Endothelial cell of umbilical vein (primary cell): Measurements from ENCODE around the gene TECTA. TPM values are rescaled to one million over a fixed set of nuclear protein-coding genes. Genes with fewer than 3 reads are reported as not detected.

Experiments
- BruUV-seq: library from RNA; stranded (reverse); fragments of 400-500 nt; replicated peaks from 2 replicates; lab custom pipeline; 2021; lab: Mats Ljungman, UMichigan
- CTCF ChIA-PET: fragments of 300-600, 350-600 bp; sonication (Branson Sonifier 250); formaldehyde crosslinking; loops from one replicate; lab custom pipeline; 2021; ENCODE audit warnings: antibody characterized with exemption, inconsistent platforms; lab: Charles Lee
- POLR2A ChIA-PET: fragments of 300-600, 350-600 bp; sonication (Branson Sonifier 250); formaldehyde crosslinking; loops from one replicate; lab custom pipeline; 2021; ENCODE audit warnings: antibody characterized with exemption, inconsistent platforms; lab: Charles Lee
- DNase-seq: peaks from one replicate; pipeline ENCODE4 v3.0.0-alpha.2; 2011; ENCODE audit warnings: low read depth, low spot score
- FAIRE-seq: peaks from 2 replicates; lab custom pipeline; 2011; peaks lifted over from hg19 to GRCh38; lab: Jason Lieb, UNC
- H2AFZ ChIP-seq: 2 replicates; pipeline ENCODE4 v1.6.0; 2012; ENCODE audit warnings: low read depth, low read length, control low read depth, inconsistent platforms
- H3K27ac ChIP-seq: 2 replicates; pipeline ENCODE4 v1.5.1; 2011; ENCODE audit warnings: low read depth, mild to moderate bottlenecking, control low read depth, low read length, moderate library complexity; ENCODE audit not compliant: insufficient read depth
- H3K27me3 ChIP-seq, 2 experiments: 2 replicates each; pipeline versions ENCODE4 v1.6.0 to v1.6.1; 2011; ENCODE audit warnings: low read length in 2 of 2, mixed read lengths in 1 of 2; ENCODE audit not compliant: control insufficient read depth in 2 of 2, insufficient read depth in 2 of 2
- H3K36me3 ChIP-seq, 2 experiments: 2 replicates in 1 of 2; 3 replicates in 1 of 2; pipeline ENCODE4 v1.5.1; 2011; ENCODE audit warnings: low read length in 2 of 2, mild to moderate bottlenecking in 1 of 2, moderate library complexity in 1 of 2; ENCODE audit not compliant: control insufficient read depth in 2 of 2, insufficient read depth in 2 of 2; ENCODE audit errors: extremely low read depth in 1 of 2
- H3K4me1 ChIP-seq: 3 replicates; pipeline ENCODE4 v1.5.1; 2011; ENCODE audit warnings: mild to moderate bottlenecking, low read length; ENCODE audit not compliant: control insufficient read depth, insufficient read depth; ENCODE audit errors: extremely low read depth
- H3K4me2 ChIP-seq: 2 replicates; pipeline ENCODE4 v1.6.1; 2011; ENCODE audit warnings: low read length, control low read depth, mixed read lengths; ENCODE audit not compliant: insufficient read depth
- H3K4me3 ChIP-seq, 3 experiments: fragments of 200-600 bp in 1 of 3; sonication (generic), shearing (Covaris generic) in 1 of 3; replicated peaks in 1 of 3; 2 replicates each; pipeline ENCODE4 v1.5.1; 2011 to 2016; ENCODE audit warnings: control low read depth in 3 of 3, low read length in 3 of 3, mild to moderate bottlenecking in 2 of 3, inconsistent platforms in 1 of 3, low read depth in 1 of 3, moderate library complexity in 1 of 3; ENCODE audit not compliant: insufficient read depth in 1 of 3
- H3K79me2 ChIP-seq: 2 replicates; pipeline ENCODE4 v1.6.0; 2012; ENCODE audit warnings: low read length, inconsistent platforms; ENCODE audit not compliant: control insufficient read depth, insufficient read depth
- H3K9ac ChIP-seq: replicated peaks from 2 replicates; pipeline ENCODE3; 2011; ENCODE audit warnings: low read length, control low read depth; ENCODE audit not compliant: insufficient read depth; ENCODE audit errors: extremely low read depth
- H3K9me1 ChIP-seq: replicated peaks from 3 replicates; pipeline ENCODE4 v1.6.0; 2011; ENCODE audit warnings: mild to moderate bottlenecking, low read length; ENCODE audit not compliant: control insufficient read depth, insufficient read depth; ENCODE audit errors: extremely low read depth
- H3K9me3 ChIP-seq: replicated peaks from 2 replicates; pipeline ENCODE4 v1.5.1; 2012; ENCODE audit warnings: low read length, inconsistent platforms; ENCODE audit not compliant: control insufficient read depth, insufficient read depth
- H4K20me1 ChIP-seq: replicated peaks from 2 replicates; pipeline ENCODE3; 2011; ENCODE audit warnings: mild to moderate bottlenecking, low read length; ENCODE audit not compliant: control insufficient read depth, insufficient read depth; ENCODE audit errors: extremely low read depth
- EZH2 ChIP-seq: IDR thresholded peaks from 2 replicates; pipeline ENCODE4 v1.6.1; 2012; ENCODE audit warnings: borderline replicate concordance, low read depth, mild to moderate bottlenecking, moderate library complexity, low read length, inconsistent platforms; ENCODE audit not compliant: severe bottlenecking
- GATA2 ChIP-seq: IDR thresholded peaks from 2 replicates; pipeline ENCODE4 v1.7.0; 2011; ENCODE audit warnings: low read depth, mild to moderate bottlenecking, moderate library complexity, mixed read lengths, low read length; ENCODE audit not compliant: insufficient read length, insufficient read depth
- MYC ChIP-seq: IDR thresholded peaks from one replicate; pipeline ENCODE4 v1.6.1; 2011; ENCODE audit warnings: mild to moderate bottlenecking, low read depth, low read length
- POLR2AphosphoS5 ChIP-seq: IDR thresholded peaks from 2 replicates; pipeline ENCODE4 v1.6.1; 2012; ENCODE audit warnings: low read depth, mild to moderate bottlenecking, control low read depth, low read length, moderate library complexity; ENCODE audit not compliant: insufficient read depth
- dilution Hi-C: fragments of 300-500 bp; cut with MboI; formaldehyde crosslinking; loops from one replicate; pipeline ENCODE4 v1.15.0; 2019; ENCODE audit warnings: low sequenced_read_pairs; ENCODE audit not compliant: extremely low pct_ligation_motif_present
- intact Hi-C: fragments of 100-400 bp; cut with micrococcal nuclease; formaldehyde crosslinking; loops from one replicate; pipeline ENCODE4 v1.10.0; 2022
- polyA plus RNA-seq, 4 experiments: library from polyadenylated mRNA; depleted of rRNA in 3 of 4; stranded (reverse) in 3 of 4; unstranded in 1 of 4; fragments of >200 nt; gene quantifications; 2 replicates each; pipeline versions ENCODE4 v1.2.1 to v1.2.3, GENCODE V29; 2011 to 2012; ENCODE audit warnings: missing spikeins in 1 of 4
- total RNA-seq: library from RNA; stranded (reverse); gene quantifications from 2 replicates; pipeline ENCODE4 v1.2.3, GENCODE V29; 2021
- TF ChIP-seq, protein P1 (sequence below): IDR thresholded peaks from 2 replicates; pipeline ENCODE4 v1.6.1; 2011; ENCODE audit not compliant: insufficient read depth, insufficient read length

The TECTA gene
- total and polyA plus RNA-seq, 2 donors (not counting 3 experiments of a cell fraction or from before 2014, with no cell fraction given), result 0.44 to 0.69 TPM

DNA sequence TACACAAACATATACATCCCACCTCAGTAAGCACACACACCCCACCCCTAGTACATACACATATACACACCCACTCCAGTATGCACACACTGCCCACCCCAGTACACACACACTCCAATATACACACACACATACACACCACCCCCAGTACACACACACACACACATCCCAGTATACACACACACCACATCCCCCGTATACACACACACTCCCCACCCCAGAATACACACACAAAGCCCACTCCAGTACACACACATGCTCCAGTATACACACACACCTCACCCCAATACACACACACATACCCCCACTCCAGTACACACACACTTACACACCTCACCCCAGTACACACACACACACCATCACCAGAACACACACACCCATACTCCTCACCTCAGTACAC is 7.4 kb downstream of the TECTA start:
- TF ChIP-seq EZH2, result no peak
- TF ChIP-seq, protein P1, sequence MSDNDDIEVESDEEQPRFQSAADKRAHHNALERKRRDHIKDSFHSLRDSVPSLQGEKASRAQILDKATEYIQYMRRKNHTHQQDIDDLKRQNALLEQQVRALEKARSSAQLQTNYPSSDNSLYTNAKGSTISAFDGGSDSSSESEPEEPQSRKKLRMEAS, result no peak
- no peaks in the 10 kb centered on the region for H3K79me2 ChIP-seq
- no peaks in the 10 kb centered on the region for H4K20me1 ChIP-seq
- FAIRE-seq (no peak), DNase-seq (no peak)
- peaks cover 0 to 7% of the 10 kb centered on the region in 2 experiments for H3K27me3 ChIP-seq
- no peak overlapping the region for H2AFZ ChIP-seq
- no peak overlapping the region for H3K27ac ChIP-seq
- BruUV-seq, result no TSS peak
- dilution Hi-C loops, result no loop called here
- no peaks in the 10 kb centered on the region for H3K9me3 ChIP-seq
- H3K36me3 ChIP-seq, result no peaks in the 10 kb centered on the region
- H3K4me3 ChIP-seq, result no peak overlapping the region
- no peak overlapping the region for H3K9ac ChIP-seq
- ChIA-PET POLR2A (no interaction called here), CTCF (no interaction called here)
- no peaks in the 10 kb centered on the region for H3K9me1 ChIP-seq
- H3K4me2 ChIP-seq, result no peak overlapping the region
- intact Hi-C loops, result no loop called here
- H3K4me1 ChIP-seq, result no peaks in the 10 kb centered on the region

DNA sequence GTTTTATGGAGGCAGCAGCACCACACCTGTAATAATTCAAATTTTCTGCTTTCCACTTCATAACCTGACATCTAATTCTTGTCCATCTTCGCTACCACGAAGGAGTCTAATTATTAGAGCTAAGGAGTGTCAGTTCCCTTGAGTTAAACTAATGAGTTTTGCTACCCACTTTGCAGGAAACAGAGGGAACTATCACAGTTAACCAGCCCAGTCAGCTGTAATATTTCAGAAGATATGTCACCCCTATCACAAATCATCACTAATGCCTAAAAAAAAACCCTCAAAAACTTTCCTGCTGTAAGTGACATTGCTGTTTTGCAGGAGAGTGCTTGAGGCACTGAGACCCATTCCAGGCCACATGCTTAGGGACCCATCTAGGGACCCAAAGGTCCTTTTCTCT is 8.4 kb downstream of the TECTA start:
- dilution Hi-C loops (no loop called here), intact Hi-C loops (no loop called here)
- no peak overlapping the region for H3K4me2 ChIP-seq
- no peaks in the 10 kb centered on the region for H3K9me3 ChIP-seq
- FAIRE-seq, result no peak
- ChIA-PET CTCF (interaction anchor here (0.9 to 1.4 kb wide), 2 partner anchors 9 to 85 kb away, joined by 3 to 4 read pairs; no protein-coding TSS in a partner anchor), POLR2A (no interaction called here)
- H3K9ac ChIP-seq, result no peak overlapping the region
- H4K20me1 ChIP-seq, result no peaks in the 10 kb centered on the region
- BruUV-seq, result no TSS peak
- no peak for DNase-seq
- TF ChIP-seq MYC (no peak), GATA2 (no peak), POLR2AphosphoS5 (no peak)
- H3K36me3 ChIP-seq, result no peaks in the 10 kb centered on the region
- no peak overlapping the region for H3K27ac ChIP-seq
- no peaks in the 10 kb centered on the region for H3K9me1 ChIP-seq
- H3K4me3 ChIP-seq, result no peak overlapping the region
- H2AFZ ChIP-seq, result no peak overlapping the region
- H3K27me3 ChIP-seq, result peaks cover 0 to 7% of the 10 kb centered on the region in 2 experiments
- no peaks in the 10 kb centered on the region for H3K4me1 ChIP-seq
- no peaks in the 10 kb centered on the region for H3K79me2 ChIP-seq
